Naive thymus-derived CD4-positive, alpha-beta T cell (primary cell): ENCODE measurements around the gene R3HCC1L. TPM values are rescaled to one million over a fixed set of nuclear protein-coding genes. Genes with fewer than 3 reads are reported as not detected.

Experiments
- ATAC-seq: fragments of 150-1000 bp; cut with Tn5 transposase; 2 replicates; pipeline ENCODE4 v1.10.0; 2021; ENCODE audit warnings: mild to moderate bottlenecking, moderate library complexity
- CTCF ChIA-PET: fragments of 350-600 bp; sonication (Branson Sonifier 250); formaldehyde crosslinking; loops from one replicate; lab custom pipeline; 2021; ENCODE audit warnings: antibody characterized with exemption; lab: Charles Lee
- POLR2A ChIA-PET: fragments of 350-600 bp; sonication (Branson Sonifier 250); formaldehyde crosslinking; loops from one replicate; lab custom pipeline; 2021; ENCODE audit warnings: antibody characterized with exemption, inconsistent platforms; lab: Charles Lee
- DNase-seq, 9 donors: peaks; one replicate each; pipeline versions ENCODE4 v3.0.0 to v3.0.0-alpha.2; 2020 to 2022; ENCODE audit warnings: mixed read lengths in 1 of 9
- H3K27ac ChIP-seq: one replicate; pipeline ENCODE4 v1.7.0; 2013; ENCODE audit warnings: mild to moderate bottlenecking, low read depth, low read length, moderate library complexity
- H3K27me3 ChIP-seq, 2 donors: one replicate each; pipeline ENCODE4 v1.7.0; 2013; ENCODE audit warnings: low read length in 2 of 2, mild to moderate bottlenecking in 2 of 2, moderate library complexity in 2 of 2; ENCODE audit not compliant: control insufficient read depth in 2 of 2, insufficient read depth in 2 of 2
- H3K36me3 ChIP-seq, 3 experiments: 1 replicate in 2 of 3; 2 replicates in 1 of 3; pipeline ENCODE4 v1.7.0; 2013; ENCODE audit warnings: low read length in 3 of 3, mild to moderate bottlenecking in 3 of 3, moderate library complexity in 1 of 3; ENCODE audit not compliant: insufficient read depth in 3 of 3, control insufficient read depth in 2 of 3
- H3K4me1 ChIP-seq, 2 donors: one replicate each; pipeline ENCODE4 v1.7.0; 2013; ENCODE audit warnings: low read length in 2 of 2, mild to moderate bottlenecking in 2 of 2, moderate library complexity in 1 of 2; ENCODE audit not compliant: control insufficient read depth in 2 of 2, insufficient read depth in 2 of 2
- H3K4me3 ChIP-seq: 2 replicates; pipeline ENCODE4 v1.7.0; 2013; ENCODE audit warnings: mild to moderate bottlenecking, low read length
- H3K9me3 ChIP-seq, 3 experiments: 1 replicate in 2 of 3; 2 replicates in 1 of 3; pipeline ENCODE4 v1.7.0; 2013; ENCODE audit warnings: low read length in 3 of 3; ENCODE audit not compliant: control insufficient read depth in 2 of 3
- H3K27ac Mint-ChIP-seq, 9 donors: one replicate each; pipeline ENCODE4 v1.8.0; 2020 to 2022; ENCODE audit warnings: mixed read lengths in 9 of 9, mild to moderate bottlenecking in 8 of 9, moderate library complexity in 5 of 9, inconsistent platforms in 2 of 9
- H3K27me3 Mint-ChIP-seq, 5 donors: one replicate each; pipeline ENCODE4 v1.8.0; 2021 to 2022; ENCODE audit warnings: mixed read lengths in 5 of 5, mild to moderate bottlenecking in 1 of 5
- H3K36me3 Mint-ChIP-seq, 5 donors: one replicate each; pipeline ENCODE4 v1.8.0; 2020 to 2022; ENCODE audit warnings: mixed read lengths in 5 of 5, mild to moderate bottlenecking in 3 of 5, inconsistent platforms in 1 of 5
- H3K4me1 Mint-ChIP-seq, 7 donors: one replicate each; pipeline ENCODE4 v1.8.0; 2020 to 2022; ENCODE audit warnings: mixed read lengths in 7 of 7, mild to moderate bottlenecking in 3 of 7, inconsistent platforms in 1 of 7
- H3K4me3 Mint-ChIP-seq, 10 donors: one replicate each; pipeline ENCODE4 v1.8.0; 2020 to 2022; ENCODE audit warnings: mild to moderate bottlenecking in 10 of 10, mixed read lengths in 10 of 10, moderate library complexity in 6 of 10, inconsistent platforms in 2 of 10
- H3K9me3 Mint-ChIP-seq, 11 donors: one replicate each; pipeline ENCODE4 v1.8.0; 2020 to 2022; ENCODE audit warnings: mixed read lengths in 11 of 11, mild to moderate bottlenecking in 4 of 11, inconsistent platforms in 1 of 11, moderate library complexity in 1 of 11
- intact Hi-C, 2 donors: fragments of 100-400 bp; cut with micrococcal nuclease; formaldehyde crosslinking; loops; one replicate each; pipeline ENCODE4 v1.15.1; 2023
- polyA plus RNA-seq, 2 donors: library from polyadenylated mRNA; unstranded; fragments of 300-500 nt; fragmentation: Illumina TruSeq; gene quantifications; one replicate each; pipeline ENCODE4 v1.2.3, GENCODE V29; 2021
- total RNA-seq, 6 experiments: library from RNA in 5 of 6; stranded (reverse) in 5 of 6; gene quantifications; 1 replicate in 5 of 6; 2 replicates in 1 of 6; pipeline ENCODE4 v1.2.3 and lab custom pipeline; 2021 to 2026

R3HCC1L gene
- total and polyA plus RNA-seq, 7 experiments from 2014 or later = 9.6 to 25.3 (median 19.6) TPM

DNA sequence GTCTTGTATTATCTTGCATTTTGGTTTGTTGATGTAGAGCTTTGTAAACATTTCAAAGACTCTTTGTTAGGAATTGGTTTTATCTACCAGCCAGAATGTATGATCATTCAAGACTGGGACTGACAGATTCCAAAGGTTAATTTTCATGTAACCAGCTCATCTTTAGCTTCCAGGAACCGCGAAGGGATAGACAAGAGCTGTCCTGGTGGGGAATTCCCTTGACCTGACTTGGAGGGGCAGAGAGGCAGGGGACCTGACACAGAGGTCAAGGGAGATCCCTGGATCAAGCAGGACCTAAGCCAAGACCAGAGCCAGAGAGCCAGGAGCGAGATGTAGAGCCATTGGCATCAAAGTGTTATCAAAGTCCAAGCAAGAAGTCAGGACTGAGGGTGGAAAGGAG lies 140.1 kb downstream of the R3HCC1L start:
- CTCF ChIA-PET = no interaction called here
- POLR2A ChIA-PET = no interaction called here
- no peak overlapping the region for H3K4me3 ChIP-seq
- no peaks in the 10 kb centered on the region for H3K27me3 ChIP-seq
- no peak overlapping the region for H3K27ac ChIP-seq
- intact Hi-C loops = no loop called here
- DNase-seq (no peak), ATAC-seq (no peak)
- H3K36me3 ChIP-seq = no peaks in the 10 kb centered on the region
- H3K27ac Mint-ChIP-seq = no peak overlapping the region
- H3K4me1 ChIP-seq = no peaks in the 10 kb centered on the region
- H3K27me3 Mint-ChIP-seq = peaks cover 26 to 48% (median 34%) of the 10 kb centered on the region in 5 donors
- peaks cover 0 to under 1% (median 0%) of the 10 kb centered on the region in 11 donors for H3K9me3 Mint-ChIP-seq
- H3K36me3 Mint-ChIP-seq = no peaks in the 10 kb centered on the region
- H3K4me3 Mint-ChIP-seq = no peak overlapping the region
- H3K4me1 Mint-ChIP-seq = no peaks in the 10 kb centered on the region
- H3K9me3 ChIP-seq = no peaks in the 10 kb centered on the region

DNA sequence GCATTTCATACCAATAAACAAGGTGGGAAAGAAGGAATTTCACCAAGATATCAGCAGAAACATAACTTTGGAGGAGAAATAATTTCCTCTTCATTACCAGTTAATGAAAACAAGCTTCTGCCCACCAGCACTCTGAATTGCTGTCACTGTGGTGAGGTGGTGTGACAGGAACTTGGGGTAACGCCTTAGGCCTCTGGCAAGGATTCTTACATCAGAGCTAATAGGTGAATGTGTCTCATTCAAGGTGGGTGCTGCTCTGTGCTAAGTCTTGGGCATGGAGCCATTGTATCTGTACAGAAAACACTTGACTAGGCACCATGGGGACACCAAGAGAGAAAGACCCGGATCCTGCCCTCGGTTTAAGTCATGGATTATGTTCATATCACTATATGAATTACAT lies 141.9 kb downstream of the R3HCC1L start:
- H3K27me3 Mint-ChIP-seq = peaks cover 25 to 38% (median 30%) of the 10 kb centered on the region in 5 donors
- Histone ChIP-seq H3K36me3 (no peaks in the 10 kb centered on the region), H3K4me1 (no peaks in the 10 kb centered on the region), H3K9me3 (no peaks in the 10 kb centered on the region), H3K4me3 (no peak overlapping the region), H3K27me3 (no peaks in the 10 kb centered on the region), H3K27ac (no peak overlapping the region)
- no peak overlapping the region for H3K27ac Mint-ChIP-seq
- peaks cover 0 to 12% (median 6%) of the 10 kb centered on the region in 11 donors for H3K9me3 Mint-ChIP-seq
- DNase-seq (no peak), ATAC-seq (peak; percentile 46)
- no peak overlapping the region for H3K4me3 Mint-ChIP-seq
- H3K4me1 Mint-ChIP-seq = no peaks in the 10 kb centered on the region
- peaks cover 0 to 5% (median 0%) of the 10 kb centered on the region in 5 donors for H3K36me3 Mint-ChIP-seq
- intact Hi-C loops = no loop called here
- CTCF ChIA-PET = no interaction called here
- POLR2A ChIA-PET = no interaction called here

DNA sequence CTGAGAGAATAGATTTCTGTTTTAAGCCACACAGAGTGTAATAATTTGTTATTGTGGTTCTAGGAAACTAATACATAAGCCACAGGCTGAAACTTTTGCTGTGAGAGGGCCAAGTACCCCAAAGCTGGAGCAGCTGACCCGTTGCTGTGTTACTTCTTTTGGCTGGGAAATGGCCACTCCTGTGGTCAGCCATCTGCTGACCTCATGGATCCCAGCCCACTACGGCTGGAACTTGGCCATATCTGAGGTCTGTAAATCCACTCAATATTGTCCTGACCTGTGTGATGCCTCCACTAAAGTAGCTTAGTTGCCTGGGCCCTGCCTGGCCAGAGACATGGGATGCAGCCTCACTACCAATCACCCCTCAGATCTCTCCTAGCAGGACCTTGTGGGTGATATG lies 151.0 kb downstream of the R3HCC1L start:
- DNase-seq (no peak), ATAC-seq (no peak)
- intact Hi-C loops = no loop called here
- Mint-ChIP-seq H3K9me3 (peaks cover 0 to 27% (median 10%) of the 10 kb centered on the region in 11 donors), H3K4me3 (no peak overlapping the region), H3K36me3 (peaks cover 0 to 8% (median 5%) of the 10 kb centered on the region in 5 donors), H3K27me3 (peaks cover 22 to 51% (median 35%) of the 10 kb centered on the region in 5 donors), H3K4me1 (no peaks in the 10 kb centered on the region), H3K27ac (no peak overlapping the region)
- no peak overlapping the region for H3K4me3 ChIP-seq
- H3K9me3 ChIP-seq = peaks cover 0 to 7% (median 0%) of the 10 kb centered on the region in 3 experiments
- H3K27ac ChIP-seq = no peak overlapping the region
- ChIA-PET CTCF (no interaction called here), POLR2A (no interaction called here)
- no peaks in the 10 kb centered on the region for H3K4me1 ChIP-seq
- H3K27me3 ChIP-seq = no peaks in the 10 kb centered on the region
- H3K36me3 ChIP-seq = no peaks in the 10 kb centered on the region

DNA sequence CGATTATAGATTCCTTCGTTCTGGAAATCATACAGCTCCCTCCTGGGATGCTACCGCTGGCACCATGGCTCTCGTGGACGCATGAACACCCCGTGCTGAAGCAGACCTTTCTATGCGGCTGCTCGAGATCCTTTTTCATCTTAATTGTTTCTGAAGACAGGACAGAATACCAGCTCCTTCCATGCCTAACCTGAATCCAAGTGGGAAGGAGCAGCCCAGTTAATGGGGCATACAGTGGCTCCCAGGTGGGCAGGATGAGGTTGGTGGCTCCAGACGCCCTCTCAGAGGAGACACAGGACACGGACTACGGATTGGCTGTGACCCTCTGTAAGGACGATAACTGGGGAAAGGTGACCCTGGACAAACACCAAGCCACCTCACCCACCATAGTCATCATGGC lies 152.0 kb downstream of the R3HCC1L start:
- CTCF ChIA-PET = no interaction called here
- H3K27ac Mint-ChIP-seq = no peak overlapping the region

DNA sequence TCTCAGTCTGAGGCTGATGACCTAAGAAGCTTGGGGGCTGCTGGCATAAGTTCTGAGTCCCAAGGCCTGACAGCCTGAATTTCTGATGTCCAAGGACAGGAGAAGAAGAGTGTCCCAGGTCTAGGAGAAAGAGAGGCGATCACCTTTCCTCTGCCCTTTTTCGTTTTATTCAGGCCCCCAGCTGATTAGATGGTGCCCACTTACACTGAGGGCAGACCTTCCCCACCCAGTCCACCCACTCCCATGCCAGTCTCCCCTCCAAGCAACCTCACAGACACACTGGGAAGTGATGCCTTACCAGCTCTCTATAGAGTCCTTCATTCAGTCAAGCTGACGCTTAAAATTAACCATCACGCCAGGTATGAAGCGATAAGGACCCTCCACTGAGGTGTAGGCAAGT lies 152.9 kb downstream of the R3HCC1L start:
- H3K27ac ChIP-seq = no peak overlapping the region
- H3K4me1 Mint-ChIP-seq = no peaks in the 10 kb centered on the region
- intact Hi-C loops = no loop called here

More for the DNA sequence above, 152.0 kb downstream of the R3HCC1L start:
- intact Hi-C loops = no loop called here
- no peak for DNase-seq
- no peak overlapping the region for H3K27ac ChIP-seq
- H3K4me1 Mint-ChIP-seq = no peaks in the 10 kb centered on the region
- peaks cover 0 to 17% (median 5%) of the 10 kb centered on the region in 11 donors for H3K9me3 Mint-ChIP-seq
- no peaks in the 10 kb centered on the region for H3K27me3 ChIP-seq
- ATAC-seq = no peak
- H3K4me3 ChIP-seq = no peak overlapping the region
- no peaks in the 10 kb centered on the region for H3K36me3 ChIP-seq
- H3K27me3 Mint-ChIP-seq = peaks cover 17 to 48% (median 28%) of the 10 kb centered on the region in 5 donors
- no peak overlapping the region for H3K4me3 Mint-ChIP-seq
- no peaks in the 10 kb centered on the region for H3K4me1 ChIP-seq
- POLR2A ChIA-PET = no interaction called here
- H3K36me3 Mint-ChIP-seq = peaks cover 0 to 5% (median 0%) of the 10 kb centered on the region in 5 donors
- H3K9me3 ChIP-seq = peaks cover 0 to 7% (median 0%) of the 10 kb centered on the region in 3 experiments

DNA sequence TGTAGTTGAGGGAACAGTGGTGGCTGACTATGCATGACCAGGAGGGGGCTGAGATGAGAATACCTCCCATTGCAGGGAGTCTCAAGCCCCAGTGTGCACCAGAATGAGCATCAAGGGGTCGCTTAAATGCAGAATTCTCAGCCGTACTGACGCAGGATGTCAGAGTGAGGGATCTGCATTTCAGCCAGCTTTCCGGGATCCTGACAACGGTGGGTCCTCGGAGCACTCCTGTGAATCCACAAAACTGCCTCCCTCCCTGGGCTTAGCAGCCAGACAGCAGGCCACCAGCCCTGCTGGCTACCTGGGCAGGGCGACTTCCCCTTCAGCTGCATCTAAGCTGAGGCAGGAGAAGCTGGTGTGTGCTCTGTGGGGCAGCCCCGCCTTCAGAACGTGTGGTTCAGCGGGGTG lies 155.3 kb downstream of the R3HCC1L start:
- H3K4me3 ChIP-seq = no peak overlapping the region
- H3K27me3 Mint-ChIP-seq = peaks cover 3 to 36% (median 6%) of the 10 kb centered on the region in 5 donors
- H3K27ac Mint-ChIP-seq = no peak overlapping the region
- H3K4me3 Mint-ChIP-seq = no peak overlapping the region
- no peaks in the 10 kb centered on the region for H3K4me1 ChIP-seq
- H3K9me3 ChIP-seq = no peaks in the 10 kb centered on the region
- H3K27me3 ChIP-seq = no peaks in the 10 kb centered on the region
- H3K36me3 Mint-ChIP-seq = no peaks in the 10 kb centered on the region
- no peak for ATAC-seq
- H3K27ac ChIP-seq = no peak overlapping the region
- no peaks in the 10 kb centered on the region for H3K36me3 ChIP-seq
- ChIA-PET POLR2A (no interaction called here), CTCF (no interaction called here)
- peaks cover 0 to 2% (median 0%) of the 10 kb centered on the region in 11 donors for H3K9me3 Mint-ChIP-seq
- H3K4me1 Mint-ChIP-seq = no peaks in the 10 kb centered on the region
- intact Hi-C loops = no loop called here
- no peak for DNase-seq

More for the DNA sequence above, 152.9 kb downstream of the R3HCC1L start:
- CTCF ChIA-PET = no interaction called here
- no peak for ATAC-seq
- Histone ChIP-seq H3K27me3 (no peaks in the 10 kb centered on the region), H3K4me1 (no peaks in the 10 kb centered on the region), H3K4me3 (no peak overlapping the region), H3K9me3 (no peaks in the 10 kb centered on the region), H3K36me3 (no peaks in the 10 kb centered on the region)
- peaks cover 0 to 9% (median under 1%) of the 10 kb centered on the region in 11 donors for H3K9me3 Mint-ChIP-seq
- no peak for DNase-seq
- H3K36me3 Mint-ChIP-seq = peaks cover 0 to 1% (median 0%) of the 10 kb centered on the region in 5 donors
- no peak overlapping the region for H3K27ac Mint-ChIP-seq
- POLR2A ChIA-PET = no interaction called here
- no peak overlapping the region for H3K4me3 Mint-ChIP-seq
- peaks cover 15 to 40% (median 20%) of the 10 kb centered on the region in 5 donors for H3K27me3 Mint-ChIP-seq

DNA sequence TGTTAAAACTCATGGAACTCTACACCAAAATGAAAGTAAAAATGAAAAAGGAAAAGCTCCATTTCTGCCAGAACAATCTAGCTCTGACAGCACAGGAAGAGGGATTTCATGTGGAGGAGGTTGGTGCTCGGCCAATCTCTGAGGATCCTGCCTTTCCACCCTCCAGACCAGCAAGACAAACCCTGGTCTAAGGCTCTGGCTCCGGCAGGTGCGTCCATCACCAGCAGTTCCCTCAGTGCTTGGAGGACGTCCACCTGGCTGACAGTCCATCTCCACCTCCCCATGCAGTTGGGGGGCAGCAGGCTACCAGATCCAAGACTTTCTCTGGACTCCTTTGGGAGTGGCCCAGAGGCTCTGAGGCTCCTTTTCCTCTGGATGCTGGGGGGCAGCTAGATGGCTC lies 158.5 kb downstream of the R3HCC1L start:
- DNase-seq (no peak), ATAC-seq (no peak)
- Mint-ChIP-seq H3K36me3 (no peaks in the 10 kb centered on the region), H3K27me3 (peaks cover 10 to 33% (median 14%) of the 10 kb centered on the region in 5 donors), H3K4me3 (no peak overlapping the region), H3K27ac (no peak overlapping the region), H3K4me1 (no peaks in the 10 kb centered on the region), H3K9me3 (no peaks in the 10 kb centered on the region)
- no peaks in the 10 kb centered on the region for H3K9me3 ChIP-seq
- ChIA-PET CTCF (no interaction called here), POLR2A (no interaction called here)
- H3K27me3 ChIP-seq = no peaks in the 10 kb centered on the region
- H3K4me3 ChIP-seq = no peak overlapping the region
- H3K4me1 ChIP-seq = no peaks in the 10 kb centered on the region
- H3K36me3 ChIP-seq = no peaks in the 10 kb centered on the region
- intact Hi-C loops = no loop called here
- H3K27ac ChIP-seq = no peak overlapping the region
